B cell (primary cell): ENCODE data around the gene NRL.

Source experiments
- CTCF ChIP-seq: fragments of 200-600 bp; IDR thresholded peaks from one replicate; pipeline ENCODE4 v1.8.0; 2022; ENCODE audit warnings: antibody characterized with exemption, mild to moderate bottlenecking
- EZH2 ChIP-seq: IDR thresholded peaks from 2 replicates; pipeline ENCODE4 v1.6.1; 2012; ENCODE audit warnings: borderline replicate concordance, low read depth, mild to moderate bottlenecking, moderate library complexity, low read length; ENCODE audit not compliant: insufficient read depth, poor library complexity, severe bottlenecking

GRCh38 chr14:24080142-24080530, 34.6 kb downstream of the NRL start:
- TF ChIP-seq CTCF (no peak), EZH2 (no peak)
